ENCODE measurements around the gene FBXO10.
"Not testable (repeated sequence)": the region's sequence is repeated elsewhere in the genome, so short reads cannot be mapped to it uniquely, and the experiment has no call there.

FBXO10 gene

DNA sequence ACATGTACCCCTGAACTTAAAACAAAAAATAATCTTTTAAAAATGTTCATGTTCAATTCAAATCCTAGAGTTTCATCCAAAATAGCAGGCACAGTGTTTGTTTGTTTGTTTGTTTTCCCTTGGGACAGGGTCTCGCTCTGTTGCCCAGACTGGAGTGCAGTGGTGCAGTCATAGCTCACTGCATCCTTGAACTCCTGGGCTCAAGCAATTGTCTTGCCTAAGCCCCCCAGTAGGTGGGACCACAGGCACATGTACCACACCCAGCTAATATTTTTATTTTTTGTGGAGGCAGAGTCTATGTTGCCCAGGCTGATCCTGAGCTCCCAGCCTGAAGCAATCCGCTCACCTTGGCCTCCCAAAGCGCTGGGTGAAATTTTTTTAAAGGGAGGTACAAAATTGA is 95.4 kb downstream of the FBXO10 start:
- no peak overlapping the region for H3K4me3 ChIP-seq (ENCODE audit: low read depth, low read length)
- TF ChIP-seq, protein P1, sequence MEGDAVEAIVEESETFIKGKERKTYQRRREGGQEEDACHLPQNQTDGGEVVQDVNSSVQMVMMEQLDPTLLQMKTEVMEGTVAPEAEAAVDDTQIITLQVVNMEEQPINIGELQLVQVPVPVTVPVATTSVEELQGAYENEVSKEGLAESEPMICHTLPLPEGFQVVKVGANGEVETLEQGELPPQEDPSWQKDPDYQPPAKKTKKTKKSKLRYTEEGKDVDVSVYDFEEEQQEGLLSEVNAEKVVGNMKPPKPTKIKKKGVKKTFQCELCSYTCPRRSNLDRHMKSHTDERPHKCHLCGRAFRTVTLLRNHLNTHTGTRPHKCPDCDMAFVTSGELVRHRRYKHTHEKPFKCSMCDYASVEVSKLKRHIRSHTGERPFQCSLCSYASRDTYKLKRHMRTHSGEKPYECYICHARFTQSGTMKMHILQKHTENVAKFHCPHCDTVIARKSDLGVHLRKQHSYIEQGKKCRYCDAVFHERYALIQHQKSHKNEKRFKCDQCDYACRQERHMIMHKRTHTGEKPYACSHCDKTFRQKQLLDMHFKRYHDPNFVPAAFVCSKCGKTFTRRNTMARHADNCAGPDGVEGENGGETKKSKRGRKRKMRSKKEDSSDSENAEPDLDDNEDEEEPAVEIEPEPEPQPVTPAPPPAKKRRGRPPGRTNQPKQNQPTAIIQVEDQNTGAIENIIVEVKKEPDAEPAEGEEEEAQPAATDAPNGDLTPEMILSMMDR (IDR thresholded peaks at IDR 0.05; ENCODE audit: low read depth, low read length): no peak

DNA sequence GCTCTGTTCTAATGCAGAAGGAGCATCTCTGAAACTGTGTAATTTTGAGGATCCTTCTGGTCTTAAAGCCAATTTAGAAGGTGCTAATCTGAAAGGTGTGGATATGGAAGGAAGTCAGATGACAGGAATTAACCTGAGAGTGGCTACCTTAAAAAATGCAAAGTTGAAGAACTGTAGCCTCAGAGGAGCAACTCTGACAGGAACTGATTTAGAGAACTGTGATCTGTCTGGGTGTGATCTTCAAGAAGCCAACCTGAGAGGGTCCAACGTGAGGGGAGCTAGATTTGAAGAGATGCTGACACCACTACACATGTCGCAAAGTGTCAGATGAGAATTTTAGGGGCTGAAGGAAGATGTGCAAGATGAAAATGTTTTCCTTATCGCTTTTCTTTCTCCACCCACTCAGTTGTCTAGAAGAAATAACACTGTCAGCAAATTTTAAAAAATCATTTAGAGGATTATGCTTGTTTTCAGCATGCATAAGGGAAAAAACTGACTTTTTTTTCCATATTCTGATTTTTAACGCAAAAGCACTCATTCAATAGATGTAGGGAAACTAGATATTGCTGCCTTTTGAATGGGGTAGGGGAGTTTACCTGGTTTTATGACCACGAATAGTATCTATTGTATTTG is 98.1 kb downstream of the FBXO10 start:
- H3K4me3 ChIP-seq (ENCODE audit: low read depth, low read length): not testable (repeated sequence)

DNA sequence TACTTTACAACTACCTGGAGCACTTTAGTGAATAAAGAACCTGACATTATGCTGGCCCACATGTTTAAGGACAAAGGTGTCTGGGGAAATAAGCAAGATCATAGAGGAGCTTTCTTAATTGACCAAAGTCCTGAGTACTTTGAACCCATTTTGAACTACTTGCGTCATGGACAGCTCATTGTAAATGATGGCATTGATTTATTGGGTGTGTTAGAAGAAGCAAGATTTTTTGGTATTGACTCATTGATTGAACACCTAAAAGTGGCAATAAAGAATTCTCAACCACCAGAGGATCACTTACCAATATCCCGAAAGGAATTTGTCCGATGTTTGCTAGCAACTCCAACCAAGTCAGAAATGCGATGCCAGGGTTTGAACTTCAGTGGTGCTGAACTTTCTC is 98.7 kb downstream of the FBXO10 start:
- H3K4me3 ChIP-seq (ENCODE audit: low read depth, low read length): not testable (repeated sequence)

DNA sequence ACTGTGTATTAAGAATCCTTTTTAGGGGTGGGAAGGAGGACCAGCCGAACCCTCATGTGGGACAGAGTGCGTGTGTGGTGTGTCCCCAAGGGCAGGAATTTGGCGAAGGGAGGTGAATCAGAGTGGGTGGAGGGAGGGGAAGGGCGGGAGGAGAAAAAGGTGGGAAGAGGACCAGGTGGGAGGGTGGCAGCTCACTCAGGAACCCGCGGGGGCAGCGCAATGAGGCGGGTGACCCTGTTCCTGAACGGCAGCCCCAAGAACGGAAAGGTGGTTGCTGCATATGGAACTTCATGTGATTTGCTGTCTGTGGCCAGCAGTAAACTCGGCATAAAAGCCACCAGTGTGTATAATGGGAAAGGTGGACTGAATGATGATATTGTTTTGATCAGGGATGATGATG is 99.2 kb downstream of the FBXO10 start:
- H3K4me3 ChIP-seq (ENCODE audit: low read depth, low read length): no peak overlapping the region
- TF ChIP-seq, protein P1 (IDR thresholded peaks at IDR 0.05; ENCODE audit: low read depth, low read length): no peak

DNA sequence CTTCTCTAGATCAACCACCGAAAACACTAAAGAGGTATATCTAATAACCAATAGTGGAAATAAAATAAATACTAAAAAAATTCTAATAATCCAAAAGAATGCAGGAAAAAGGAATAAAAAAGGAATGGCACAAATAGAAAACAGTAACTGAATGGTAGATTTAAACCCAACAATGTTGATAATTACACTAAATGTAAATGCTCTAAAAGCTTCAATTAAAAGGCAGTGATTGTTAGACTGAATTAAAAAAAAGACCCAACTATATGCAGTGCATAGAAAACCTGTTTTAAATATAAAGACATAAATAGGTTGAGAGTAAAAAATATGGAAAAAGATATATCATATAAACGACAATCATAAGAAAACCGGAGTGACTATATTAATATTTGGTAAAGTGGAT is 101.7 kb downstream of the FBXO10 start:
- TF ChIP-seq, protein P1 (IDR thresholded peaks at IDR 0.05; ENCODE audit: low read depth, low read length): no peak
- no peak overlapping the region for H3K4me3 ChIP-seq (ENCODE audit: low read depth, low read length)

DNA sequence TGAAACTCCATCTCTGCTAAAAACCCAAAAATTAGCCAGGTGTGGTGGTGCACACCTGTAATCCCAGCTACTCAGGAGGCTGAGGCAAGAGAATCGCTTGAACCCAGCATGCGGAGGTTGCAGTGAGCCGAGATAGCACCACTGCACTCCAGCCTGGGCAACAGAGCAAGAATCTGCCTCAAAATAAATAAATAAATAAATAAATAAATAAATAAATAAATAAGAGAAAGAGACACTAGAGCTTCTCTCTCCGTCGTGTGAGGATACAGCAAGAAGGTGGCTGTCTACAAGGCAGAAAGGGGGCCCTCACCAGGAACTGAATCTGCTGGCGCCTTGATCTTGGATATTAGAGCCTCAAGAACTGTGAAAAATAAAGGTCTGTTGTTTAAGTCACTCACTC is 102.2 kb downstream of the FBXO10 start:
- H3K4me3 ChIP-seq (ENCODE audit: low read depth, low read length): not testable (repeated sequence)

DNA sequence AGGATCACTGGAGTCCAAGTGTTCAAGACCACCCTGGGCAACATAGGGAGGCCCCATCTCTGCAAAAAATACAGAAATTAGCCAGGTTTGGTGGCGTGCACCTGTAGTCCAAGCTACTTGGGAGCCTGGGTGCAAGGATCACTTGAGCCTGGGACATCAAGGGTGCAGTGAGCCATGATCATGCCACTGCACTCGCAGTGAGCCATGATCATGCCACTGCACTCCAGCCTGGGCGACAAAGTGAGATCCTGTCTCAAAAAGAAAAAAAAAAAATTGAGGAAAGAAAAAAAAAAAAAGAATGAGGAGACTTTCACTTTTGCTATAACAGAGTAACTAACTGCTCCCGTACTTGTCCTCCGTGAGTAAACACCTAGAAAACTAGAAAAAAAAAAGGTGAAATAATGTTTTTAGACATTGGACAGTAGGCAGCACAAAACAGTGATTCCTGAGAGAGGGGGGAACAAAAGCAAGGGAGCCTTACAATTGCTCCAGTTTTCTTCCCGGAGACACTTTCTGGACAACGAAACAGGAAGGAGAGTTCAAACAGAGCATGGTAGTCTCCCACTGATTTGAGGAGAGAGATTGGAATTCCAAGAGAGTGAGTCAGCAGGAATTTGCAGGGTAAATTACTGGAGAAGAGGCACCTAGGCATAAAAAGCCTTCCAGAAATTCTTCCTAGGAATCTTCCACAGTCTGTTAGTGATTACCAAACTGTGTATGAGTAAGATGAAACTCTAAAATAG is 104.1 kb downstream of the FBXO10 start:
- H3K4me3 ChIP-seq (ENCODE audit: low read depth, low read length): peak overlapping the region; percentile 55
- TF ChIP-seq, protein P1 (IDR thresholded peaks at IDR 0.05; ENCODE audit: low read depth, low read length): no peak

DNA sequence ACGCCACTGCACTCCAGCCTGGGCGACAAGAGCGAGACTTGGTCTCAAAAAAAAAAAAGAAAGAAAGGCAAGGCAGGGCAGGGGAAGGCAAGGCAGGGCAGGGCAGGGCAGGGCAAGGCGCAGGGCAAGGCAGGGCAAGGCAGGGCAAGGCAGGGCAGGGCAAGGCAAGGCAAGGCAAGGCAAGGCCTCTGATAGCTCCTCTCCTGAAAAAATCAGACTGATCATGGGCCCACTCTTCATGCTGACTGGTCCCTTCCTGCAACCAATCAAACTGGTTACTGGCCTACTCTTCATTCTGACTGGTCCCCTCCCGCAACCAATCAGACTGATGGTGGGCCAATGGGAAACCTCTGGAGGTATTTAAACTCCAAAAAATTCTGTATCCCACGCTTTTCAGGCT is 107.6 kb downstream of the FBXO10 start:
- TF ChIP-seq, protein P1 (IDR thresholded peaks at IDR 0.05; ENCODE audit: low read depth, low read length): no peak
- no peak overlapping the region for H3K4me3 ChIP-seq (ENCODE audit: low read depth, low read length)

DNA sequence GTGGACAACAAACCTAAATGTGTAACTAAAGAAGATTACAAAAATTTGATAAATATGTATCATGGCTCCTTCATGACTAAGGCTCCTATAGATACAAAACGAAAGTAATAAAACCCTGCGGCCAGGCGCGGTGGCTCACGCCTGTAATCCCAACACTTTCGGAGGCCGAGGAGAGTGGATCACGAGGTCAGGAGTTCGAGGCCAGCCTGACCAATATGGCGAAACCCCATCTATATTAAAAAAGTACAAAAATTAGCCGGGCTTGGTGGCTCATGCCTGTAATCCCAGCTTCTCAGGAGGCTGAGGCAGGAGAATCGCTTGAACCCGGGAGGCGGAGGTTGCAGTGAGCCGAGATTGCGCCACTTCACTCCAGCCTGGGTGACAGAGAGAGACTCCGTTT is 108.7 kb downstream of the FBXO10 start:
- H3K4me3 ChIP-seq (ENCODE audit: low read depth, low read length): not testable (repeated sequence)

All from WI38 (cell line).